22Rv1 (cell line): ENCODE data around the gene ZDBF2.

Experiments used
- CTCF ChIP-seq: fragments of 450-650 bp; IDR thresholded peaks from 2 replicates; pipeline ENCODE4 v1.5.1; 2017; ENCODE audit warnings: mild to moderate bottlenecking
- ZFX ChIP-seq: fragments of 450-650 bp; IDR thresholded peaks from 2 replicates; pipeline ENCODE4 v1.6.1; 2017; ENCODE audit warnings: antibody characterized with exemption, borderline replicate concordance

DNA sequence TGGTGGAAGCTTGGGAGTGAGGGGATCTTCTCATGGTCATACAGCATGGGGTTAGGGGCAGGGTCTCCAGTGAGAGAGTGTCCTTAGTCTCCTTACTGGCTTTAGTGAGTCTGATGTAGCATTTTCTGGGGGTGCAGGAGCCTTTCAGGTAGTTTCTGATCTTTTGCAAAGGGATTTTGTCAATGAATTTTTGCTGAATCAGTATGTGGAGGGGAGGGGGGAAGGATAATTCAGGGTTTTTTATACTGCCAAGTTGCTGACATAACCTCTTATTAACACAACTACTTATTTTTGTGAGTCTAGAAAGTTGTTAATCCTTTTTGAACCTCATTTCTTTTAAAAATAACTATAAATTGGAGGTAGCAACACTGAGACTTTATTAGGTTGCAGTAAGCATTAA is 35.3 kb upstream of the ZDBF2 start:
- no peak for TF ChIP-seq CTCF
- TF ChIP-seq ZFX, result no peak
